SK-N-SH (cell line): ENCODE measurements around the gene ZNF521. TPM values are rescaled to one million over a fixed set of nuclear protein-coding genes. Genes with fewer than 3 reads are reported as not detected.

Source experiments
- CTCF ChIA-PET: fragments of 300-600, 350-600 bp; formaldehyde crosslinking; extraction: SDS; loops from one replicate; lab custom pipeline; 2021; lab: Yijun Ruan, JAX
- POLR2A ChIA-PET: fragments of 350-600 bp; sonication (Branson Sonifier 250); formaldehyde crosslinking; extraction: SDS; loops from one replicate; lab custom pipeline; 2020; ENCODE audit warnings: antibody characterized with exemption, inconsistent platforms; lab: Yijun Ruan, JAX
- DNase-seq: peaks from one replicate; pipeline ENCODE4 v3.0.0; 2012
- H2AFZ ChIP-seq: fragments of 200-600 bp; sonication (generic); 2 replicates; pipeline ENCODE4 v1.8.1; 2016; ENCODE audit warnings: antibody characterized with exemption, mild to moderate bottlenecking, low read depth
- H3F3A ChIP-seq: fragments of 200-600 bp; sonication (generic); replicated peaks from 2 replicates; pipeline ENCODE3; 2016; ENCODE audit warnings: antibody characterized with exemption, mild to moderate bottlenecking; ENCODE audit not compliant: insufficient read depth
- H3K27ac ChIP-seq, 2 experiments: fragments of 200-500 bp in 1 of 2; fragments of 200-600 bp in 1 of 2; sonication (Bioruptor generic) in 1 of 2; sonication (generic), shearing (Covaris generic) in 1 of 2; 2 replicates each; pipeline versions ENCODE4 v1.5.1 to v1.6.1; 2014 to 2016; ENCODE audit warnings: low read depth in 2 of 2, inconsistent platforms in 1 of 2, low read length in 1 of 2, mild to moderate bottlenecking in 1 of 2, mixed read lengths in 1 of 2
- H3K27me3 ChIP-seq: fragments of 200-600 bp; sonication (generic), shearing (Covaris generic); 2 replicates; pipeline ENCODE4 v1.6.1; 2016; ENCODE audit warnings: mixed run types; ENCODE audit not compliant: insufficient read depth
- H3K36me3 ChIP-seq, 2 experiments: fragments of 200-500 bp in 1 of 2; fragments of 200-600 bp in 1 of 2; sonication (Bioruptor generic) in 1 of 2; sonication (generic) in 1 of 2; replicated peaks in 1 of 2; 2 replicates each; pipeline versions ENCODE3 to v1.5.1; 2014 to 2016; ENCODE audit warnings: low read length in 1 of 2, mild to moderate bottlenecking in 1 of 2; ENCODE audit not compliant: insufficient read depth in 2 of 2, control insufficient read depth in 1 of 2
- H3K4me1 ChIP-seq, 2 experiments: fragments of 200-500 bp in 1 of 2; fragments of 200-600 bp in 1 of 2; sonication (Bioruptor generic) in 1 of 2; sonication (generic), shearing (Covaris generic) in 1 of 2; 2 replicates each; pipeline versions ENCODE4 v1.5.1 to v1.6.1; 2014 to 2016; ENCODE audit warnings: low read depth in 1 of 2, low read length in 1 of 2, mixed run types in 1 of 2; ENCODE audit not compliant: insufficient read depth in 2 of 2, control insufficient read depth in 1 of 2
- H3K4me2 ChIP-seq: fragments of 200-600 bp; sonication (generic), shearing (Covaris generic); 2 replicates; pipeline ENCODE4 v1.6.1; 2017; ENCODE audit warnings: mixed run types
- H3K4me3 ChIP-seq, 2 experiments: fragments of 200-500 bp in 1 of 2; fragments of 200-600 bp in 1 of 2; sonication (Bioruptor generic) in 1 of 2; sonication (generic), shearing (Covaris generic) in 1 of 2; 2 replicates each; pipeline versions ENCODE4 v1.5.1 to v1.8.1; 2014 to 2016; ENCODE audit warnings: low read depth in 2 of 2, inconsistent platforms in 1 of 2, low read length in 1 of 2, mild to moderate bottlenecking in 1 of 2, mixed read lengths in 1 of 2, moderate library complexity in 1 of 2
- H3K79me2 ChIP-seq: fragments of 200-600 bp; sonication (generic); 2 replicates; pipeline ENCODE4 v1.8.1; 2017; ENCODE audit warnings: mild to moderate bottlenecking; ENCODE audit not compliant: insufficient read depth
- H3K9ac ChIP-seq: fragments of 200-600 bp; sonication (generic); 2 replicates; pipeline ENCODE4 v1.6.1; 2017; ENCODE audit warnings: mixed run types
- H3K9me2 ChIP-seq: fragments of 200-600 bp; sonication (generic); 2 replicates; pipeline ENCODE4 v1.6.1; 2017; ENCODE audit warnings: mixed run types
- H3K9me3 ChIP-seq: fragments of 200-600 bp; sonication (generic); 2 replicates; pipeline ENCODE4 v1.6.1; 2017; ENCODE audit warnings: mixed run types, mild to moderate bottlenecking, moderate library complexity
- H4K20me1 ChIP-seq: fragments of 200-600 bp; sonication (generic); 2 replicates; pipeline ENCODE4 v1.6.1; 2017; ENCODE audit warnings: mild to moderate bottlenecking, mixed run types; ENCODE audit not compliant: insufficient read depth
- CHD2 ChIP-seq: fragments of 150-350 bp; IDR thresholded peaks from 2 replicates; pipeline ENCODE4 v1.6.1; 2018; ENCODE audit warnings: low read length; ENCODE audit not compliant: partially characterized antibody
- CTCF ChIP-seq: fragments of 200-600 bp; sonication (generic); IDR thresholded peaks from 2 replicates; pipeline ENCODE4 v1.6.1; 2017; ENCODE audit warnings: antibody characterized with exemption, mild to moderate bottlenecking, moderate library complexity
- EP300 ChIP-seq, 2 experiments: IDR thresholded peaks; 2 replicates each; pipeline versions ENCODE4 v1.4.0 to v1.6.1; 2012; ENCODE audit warnings: borderline replicate concordance in 1 of 2, low read depth in 1 of 2, low read length in 1 of 2
- EZH2phosphoT487 ChIP-seq: fragments of 200-600 bp; sonication (generic); IDR thresholded peaks from 2 replicates; pipeline ENCODE4 v1.6.1; 2017; ENCODE audit warnings: low read depth, mixed run types, mild to moderate bottlenecking, antibody characterized with exemption, moderate library complexity, borderline replicate concordance
- FOXJ3 ChIP-seq: sonication (generic); formaldehyde crosslinking; IDR thresholded peaks from 2 replicates; pipeline ENCODE4 v1.5.1; 2020; ENCODE audit warnings: mild to moderate bottlenecking, missing genetic modification reagents
- GABPA ChIP-seq: IDR thresholded peaks from 2 replicates; pipeline ENCODE4 v1.4.0; 2012; ENCODE audit warnings: low read depth, mild to moderate bottlenecking
- GATA2 ChIP-seq: sonication (generic); formaldehyde crosslinking; IDR thresholded peaks from 2 replicates; pipeline ENCODE4 v1.5.0; 2020; ENCODE audit warnings: mild to moderate bottlenecking, missing genetic modification reagents
- IRF3 ChIP-seq: fragments of 150-350 bp; IDR thresholded peaks from 2 replicates; pipeline ENCODE4 v1.6.1; 2016; ENCODE audit warnings: mild to moderate bottlenecking, low read depth, low read length
- JUND ChIP-seq: IDR thresholded peaks from 2 replicates; pipeline ENCODE4 v1.4.0; 2012
- NFIC ChIP-seq: IDR thresholded peaks from 2 replicates; pipeline ENCODE4 v1.4.0; 2012; ENCODE audit warnings: borderline replicate concordance
- PBX3 ChIP-seq: IDR thresholded peaks from 2 replicates; pipeline ENCODE4; 2012
- RAD21 ChIP-seq: IDR thresholded peaks from 2 replicates; pipeline ENCODE4 v1.6.1; 2012; ENCODE audit warnings: mild to moderate bottlenecking, low read length
- REST ChIP-seq: IDR thresholded peaks from 2 replicates; pipeline ENCODE4 v1.6.1; 2012; ENCODE audit warnings: mild to moderate bottlenecking, low read depth, low read length, moderate library complexity
- RFX5 ChIP-seq: IDR thresholded peaks from 2 replicates; pipeline ENCODE4 v1.6.1; 2012; ENCODE audit warnings: mild to moderate bottlenecking, improper control_type of control experiment, low read length
- RXRA ChIP-seq: IDR thresholded peaks from 2 replicates; pipeline ENCODE4 v1.4.0; 2012; ENCODE audit warnings: low read depth, mild to moderate bottlenecking, borderline replicate concordance
- TCF12 ChIP-seq: IDR thresholded peaks from 2 replicates; pipeline ENCODE4 v1.4.0; 2012
- USF2 ChIP-seq: fragments of 150-350 bp; IDR thresholded peaks from 2 replicates; pipeline ENCODE4 v1.6.1; 2017; ENCODE audit warnings: antibody characterized with exemption, low read length, low read depth, borderline replicate concordance
- YY1 ChIP-seq: IDR thresholded peaks from 2 replicates; pipeline ENCODE4 v1.4.0; 2012; ENCODE audit warnings: low read depth, mild to moderate bottlenecking
- WGBS: methylation state at CpG from one replicate; pipeline ENCODE4 v1.1.6; 2017; ENCODE audit warnings: low lambda C conversion rate; 5-methylcytosine and 5-hydroxymethylcytosine counted together
- polyA plus RNA-seq, 3 experiments: library from polyadenylated mRNA; depleted of rRNA; stranded (reverse); fragments of >200 nt; gene quantifications; 2 replicates each; pipeline ENCODE4 v1.2.3, GENCODE V29; 2012

ZNF521 gene
- polyA plus RNA-seq, 1 of the 3 experiments (the other 2 are of a cell fraction): 14.1 TPM

- Histone ChIP-seq H4K20me1 (no peaks in the 10 kb centered on the region), H3K4me1 (peaks cover 0 to 3% of the 10 kb centered on the region in 2 experiments; a peak in 2 of 4 replicates), H3F3A (no peaks in the 10 kb centered on the region), H3K9ac (no peak overlapping the region), H3K4me3 (no peak overlapping the region), H3K4me2 (no peak overlapping the region), H3K9me3 (no peaks in the 10 kb centered on the region), H3K27ac (no peak overlapping the region), H3K79me2 (no peaks in the 10 kb centered on the region), H3K36me3 (peaks cover 0 to 26% of the 10 kb centered on the region in 2 experiments), H3K9me2 (no peaks in the 10 kb centered on the region), H2AFZ (no peak overlapping the region)
- CTCF ChIA-PET: interaction anchor here (1.6 kb wide), 1 partner anchor 27 kb away, joined by 5 read pairs; no protein-coding TSS in a partner anchor
- WGBS: 88% methylated on average over 4 of the region's 4 CpGs
- POLR2A ChIA-PET: no interaction called here
- DNase-seq: no peak
- TF ChIP-seq GABPA (no peak), EP300 (IDR thresholded peaks at IDR 0.05; ENCODE audit: borderline replicate concordance in 1 of 2, low read depth in 1 of 2, low read length in 1 of 2) (no peak)
- TF ChIP-seq, all 33 proteins: peak for 0
- no peaks in the 10 kb centered on the region for H3K27me3 ChIP-seq
Observed at GRCh38 chr18:25222648-25223047, 129.3 kb downstream of the ZNF521 start.

GRCh38 chr18:25210622-25211021 is 141.3 kb downstream of the ZNF521 start:
- Histone ChIP-seq H3K9me2 (no peaks in the 10 kb centered on the region), H3K36me3 (peaks cover 4 to 10% of the 10 kb centered on the region in 2 experiments), H3F3A (no peaks in the 10 kb centered on the region), H2AFZ (no peak overlapping the region), H3K4me1 (no peaks in the 10 kb centered on the region), H3K79me2 (no peaks in the 10 kb centered on the region; the same call in 1 of the 2 replicates), H3K9ac (no peak overlapping the region), H3K9me3 (no peaks in the 10 kb centered on the region), H3K4me3 (no peak overlapping the region), H3K27ac (no peak overlapping the region), H4K20me1 (no peaks in the 10 kb centered on the region), H3K27me3 (no peaks in the 10 kb centered on the region), H3K4me2 (no peak overlapping the region)
- TF ChIP-seq GABPA: no peak
- TF ChIP-seq RAD21: no peak
- no peak for TF ChIP-seq YY1
- TF ChIP-seq REST: no peak
- no peak for TF ChIP-seq RFX5
- TF ChIP-seq RXRA: no peak
- no peak for TF ChIP-seq NFIC
- TF ChIP-seq EP300 (IDR thresholded peaks at IDR 0.05; ENCODE audit: borderline replicate concordance in 1 of 2, low read depth in 1 of 2, low read length in 1 of 2): no peak
- no peak for TF ChIP-seq CTCF
- TF ChIP-seq TCF12: no peak
- no peak for TF ChIP-seq GATA2 (CRISPR knock-in tag)
- TF ChIP-seq CHD2: no peak
- TF ChIP-seq JUND: no peak
- no peak for TF ChIP-seq FOXJ3 (CRISPR knock-in tag)
- no peak for TF ChIP-seq IRF3
- no peak for TF ChIP-seq EZH2phosphoT487
- no peak for TF ChIP-seq PBX3
- no peak for TF ChIP-seq USF2
- POLR2A ChIA-PET: no interaction called here
- DNase-seq: no peak
- CTCF ChIA-PET: interaction anchor here (1.0 kb wide), 1 partner anchor 21 kb away, joined by 3 read pairs; no protein-coding TSS in a partner anchor
- WGBS: 86% methylated on average over 3 of the region's 3 CpGs
